SU-DHL-6 (cell line): ENCODE results near the gene DYSF.

Experiments
- H2AFZ ChIP-seq: fragments of 200-600 bp; sonication (generic); 2 replicates; pipeline ENCODE4 v1.6.1; 2014; ENCODE audit warnings: low read depth, mild to moderate bottlenecking, moderate library complexity, mixed read lengths, antibody characterized with exemption, low read length; ENCODE audit not compliant: severe bottlenecking
- H3F3A ChIP-seq: fragments of 200-600 bp; shearing (Covaris generic); 2 replicates; pipeline ENCODE4 v1.6.0; 2016; ENCODE audit warnings: antibody characterized with exemption, mild to moderate bottlenecking; ENCODE audit not compliant: insufficient read depth
- H3K27ac ChIP-seq: fragments of 200-600 bp; sonication (generic); 2 replicates; pipeline ENCODE4 v1.5.1; 2016; ENCODE audit warnings: low read depth, mild to moderate bottlenecking, low read length, moderate library complexity, mixed read lengths
- H3K27me3 ChIP-seq: fragments of 200-600 bp; sonication (generic), shearing (Covaris generic); 2 replicates; pipeline ENCODE4 v1.6.0; 2014; ENCODE audit warnings: mild to moderate bottlenecking, low read length
- H3K36me3 ChIP-seq: fragments of 200-600 bp; sonication (generic); 2 replicates; pipeline ENCODE4 v1.6.1; 2014; ENCODE audit warnings: mild to moderate bottlenecking, low read length, mixed read lengths
- H3K4me2 ChIP-seq: fragments of 300-600, 200-600 bp; shearing (Covaris generic), sonication (generic); 2 replicates; pipeline ENCODE4 v1.6.0; 2014; ENCODE audit warnings: low read length, low read depth, mild to moderate bottlenecking; ENCODE audit not compliant: poor library complexity, severe bottlenecking
- H3K4me3 ChIP-seq: fragments of 200-600 bp; sonication (generic); 2 replicates; pipeline ENCODE4 v1.5.1; 2014; ENCODE audit warnings: antibody characterized with exemption, low read length, mild to moderate bottlenecking, mixed read lengths; ENCODE audit not compliant: insufficient read depth, poor library complexity, severe bottlenecking
- H3K79me2 ChIP-seq: fragments of 200-600 bp; sonication (generic); 2 replicates; pipeline ENCODE4 v1.6.1; 2014; ENCODE audit warnings: mild to moderate bottlenecking, low read length, moderate library complexity; ENCODE audit not compliant: insufficient read depth
- H3K9ac ChIP-seq: fragments of 200-600 bp; sonication (generic); 2 replicates; pipeline ENCODE4 v1.7.0; 2014; ENCODE audit warnings: mild to moderate bottlenecking, low read length
- H3K9me2 ChIP-seq: fragments of 200-600 bp; sonication (generic); replicated peaks from 2 replicates; pipeline ENCODE4 v1.6.1; 2014; ENCODE audit warnings: low read length; ENCODE audit not compliant: insufficient read depth
- H3K9me3 ChIP-seq: fragments of 200-600 bp; sonication (generic); 2 replicates; pipeline ENCODE4 v1.6.1; 2014; ENCODE audit warnings: low read length, mixed read lengths; ENCODE audit not compliant: insufficient read depth
- H4K20me1 ChIP-seq: fragments of 200-600 bp; sonication (generic); 2 replicates; pipeline ENCODE4 v1.6.1; 2014; ENCODE audit warnings: low read depth, mild to moderate bottlenecking, antibody characterized with exemption, low read length, moderate library complexity, mixed read lengths
- CTCF ChIP-seq: fragments of 200-600 bp; sonication (generic); IDR thresholded peaks from one replicate; pipeline ENCODE4 v1.5.1; 2017; ENCODE audit warnings: antibody characterized with exemption, mild to moderate bottlenecking, low read length, moderate library complexity; ENCODE audit not compliant: insufficient read depth, poor library complexity, severe bottlenecking
- EZH2phosphoT487 ChIP-seq: fragments of 200-600 bp; sonication (generic), shearing (Covaris generic); conservative IDR thresholded peaks from 2 replicates; pipeline ENCODE4 v1.6.1; 2018; ENCODE audit warnings: mild to moderate bottlenecking, antibody characterized with exemption, low read length, moderate library complexity, mixed read lengths

DYSF gene

GRCh38 chr2:71696381-71696780 lies 243.0 kb downstream of the DYSF start:
- H2AFZ ChIP-seq = no peak overlapping the region
- H3K9ac ChIP-seq = no peak overlapping the region

GRCh38 chr2:71697106-71698004 lies 244.0 kb downstream of the DYSF start:
- Histone ChIP-seq H3K4me2 (no peak overlapping the region), H3K27ac (no peak overlapping the region), H3K27me3 (no peaks in the 10 kb centered on the region), H3K9me2 (no peaks in the 10 kb centered on the region), H3K36me3 (no peaks in the 10 kb centered on the region), H3K9me3 (no peaks in the 10 kb centered on the region), H2AFZ (no peak overlapping the region), H3F3A (no peaks in the 10 kb centered on the region), H3K79me2 (no peaks in the 10 kb centered on the region), H3K9ac (no peak overlapping the region), H3K4me3 (no peak overlapping the region), H4K20me1 (no peaks in the 10 kb centered on the region)
- no peak for TF ChIP-seq EZH2phosphoT487
- TF ChIP-seq CTCF = no peak

More at GRCh38 chr2:71696381-71696780, 243.0 kb downstream of the DYSF start:
- H3K4me2 ChIP-seq = no peak overlapping the region
- no peak overlapping the region for H3K4me3 ChIP-seq
- no peaks in the 10 kb centered on the region for H3F3A ChIP-seq
- H3K9me2 ChIP-seq = no peaks in the 10 kb centered on the region
- TF ChIP-seq EZH2phosphoT487 (no peak), CTCF (no peak)
- H3K27ac ChIP-seq = no peak overlapping the region
- no peaks in the 10 kb centered on the region for H3K36me3 ChIP-seq
- H4K20me1 ChIP-seq = no peaks in the 10 kb centered on the region
- H3K27me3 ChIP-seq = no peaks in the 10 kb centered on the region
- no peaks in the 10 kb centered on the region for H3K9me3 ChIP-seq
- no peaks in the 10 kb centered on the region for H3K79me2 ChIP-seq

GRCh38 chr2:71699428-71699827 lies 246.1 kb downstream of the DYSF start:
- Histone ChIP-seq H3K4me2 (no peak overlapping the region), H3F3A (no peaks in the 10 kb centered on the region), H4K20me1 (no peaks in the 10 kb centered on the region), H3K36me3 (no peaks in the 10 kb centered on the region), H3K27ac (no peak overlapping the region), H2AFZ (no peak overlapping the region), H3K27me3 (no peaks in the 10 kb centered on the region), H3K9me3 (no peaks in the 10 kb centered on the region), H3K9me2 (no peaks in the 10 kb centered on the region), H3K4me3 (no peak overlapping the region), H3K9ac (no peak overlapping the region), H3K79me2 (no peaks in the 10 kb centered on the region)
- TF ChIP-seq EZH2phosphoT487 = no peak
- TF ChIP-seq CTCF = no peak
